ENCODE measurements around the gene P2RX3.

P2RX3 gene

GRCh38 chr11:57376095-57377090 is 38.2 kb downstream of the P2RX3 start:
- no peak for DNase-seq

DNA sequence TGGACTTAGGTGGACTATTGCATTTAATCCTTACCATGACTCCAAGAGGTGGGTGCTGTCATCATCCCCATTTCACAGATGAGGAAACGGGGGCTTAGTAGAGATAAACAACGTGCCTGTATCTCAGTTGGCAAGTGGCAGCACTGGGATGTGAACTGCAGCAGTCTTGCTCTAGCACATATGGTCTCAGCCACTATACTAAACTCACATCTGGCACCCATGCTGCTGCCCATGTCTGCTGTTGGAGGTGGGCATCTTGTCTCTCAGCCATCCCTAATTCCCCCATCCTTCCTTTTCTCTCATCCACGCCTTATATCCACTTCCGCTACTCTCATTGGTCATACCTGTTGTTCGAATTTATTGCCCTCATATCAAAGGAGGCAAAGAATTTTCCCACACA is 39.0 kb downstream of the P2RX3 start:
- DNase-seq, result no peak

- DNase-seq, result no peak
Measured at GRCh38 chr11:57378186-57378585, 40.0 kb downstream of the P2RX3 start.

- DNase-seq, result no peak
Measured at GRCh38 chr11:57379732-57380131, 41.6 kb downstream of the P2RX3 start.

DNA sequence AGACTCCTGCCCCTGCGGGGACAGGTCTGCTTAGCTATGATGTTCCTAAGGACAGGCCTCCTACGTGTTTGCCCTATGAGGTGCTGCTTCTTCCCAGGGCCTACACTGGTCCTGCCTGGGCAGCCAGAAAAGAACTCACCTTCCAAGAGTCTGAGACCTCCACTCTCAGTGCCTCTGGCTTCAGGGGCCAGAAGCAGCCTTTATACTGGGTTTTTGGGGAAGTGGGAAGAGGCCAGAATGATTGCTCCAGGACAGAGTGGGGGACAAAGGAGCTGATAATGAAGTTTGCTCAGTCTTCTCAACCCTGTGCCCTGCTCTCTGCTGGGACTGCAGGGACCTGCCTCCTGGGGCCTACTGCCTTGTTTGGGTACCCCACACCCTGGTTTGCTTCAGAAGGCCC is 42.8 kb downstream of the P2RX3 start, which contains the start of gene PRG3:
Gene PRG3 (minus strand): TSS at position 176 of the 400 bp plus-strand sequence. CDS start 442 bp downstream, outside the sequence.
- no peak for DNase-seq

GRCh38 chr11:57386178-57386940 is 48.2 kb downstream of the P2RX3 start:
- DNase-seq, result no peak

- DNase-seq, result no peak
Measured at GRCh38 chr11:57387289-57388030, 49.3 kb downstream of the P2RX3 start.

DNA sequence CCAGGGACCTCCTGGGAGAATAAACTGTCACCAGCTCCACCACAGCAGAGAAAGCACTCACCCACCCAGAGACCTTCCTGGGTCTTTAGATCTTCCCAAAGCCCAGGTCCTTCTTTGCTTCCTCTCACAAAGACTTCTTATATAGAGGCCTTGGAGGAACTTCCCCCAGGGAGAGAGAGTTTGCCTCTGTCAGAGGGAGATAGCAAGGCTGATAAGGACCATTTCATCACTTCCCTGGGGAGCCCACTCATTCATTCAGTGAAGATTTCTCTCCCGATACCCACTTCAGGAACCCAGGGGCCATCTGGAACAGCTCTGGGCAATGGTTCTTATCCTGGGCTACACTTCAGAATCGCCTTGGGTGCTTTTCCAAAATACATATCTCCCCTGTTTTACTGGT is 52.4 kb downstream of the P2RX3 start, which contains the start of gene PRG2:
Gene PRG2 (minus strand): TSS at position 116 of the 400 bp plus-strand sequence. CDS start 706 bp downstream, outside the sequence.
- no peak for DNase-seq

DNA sequence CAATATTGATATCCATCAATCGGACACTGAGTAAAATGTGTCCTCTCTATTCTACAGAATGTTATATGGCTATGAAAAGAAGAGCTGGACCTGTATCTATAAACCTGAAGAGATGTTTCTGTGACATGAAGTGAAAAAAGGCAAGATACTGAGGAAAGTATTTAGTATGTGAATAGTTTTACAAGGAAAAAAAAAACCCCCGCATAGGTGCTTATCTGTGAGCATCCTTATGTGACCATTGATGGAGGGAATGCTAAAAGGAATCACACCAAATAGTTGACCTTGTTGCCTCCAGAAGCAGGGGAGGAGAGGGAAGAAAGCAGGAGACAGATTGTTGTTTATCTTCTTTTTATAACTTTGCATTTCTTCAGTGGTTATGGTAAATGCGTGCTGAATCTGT is 53.0 kb downstream of the P2RX3 start:
- DNase-seq, result no peak

DNA sequence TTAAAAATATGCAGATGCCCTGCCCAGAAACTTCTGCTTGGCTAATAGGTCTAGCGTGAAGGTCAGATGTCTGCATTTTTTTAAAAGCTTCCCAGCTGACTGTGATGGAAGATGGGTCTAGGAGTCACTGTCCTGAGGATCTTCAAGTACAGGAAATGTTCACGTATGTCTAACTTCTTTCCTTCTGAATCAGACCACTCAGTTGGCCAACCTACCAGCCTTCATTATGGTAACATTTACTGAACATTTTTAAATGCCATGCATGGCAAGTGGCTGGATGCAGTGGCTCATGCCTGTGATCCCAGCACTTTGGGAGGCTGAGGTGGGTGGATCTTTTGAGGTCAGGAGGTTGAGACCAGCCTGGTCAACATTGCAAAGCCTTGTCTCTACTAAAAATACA is 53.4 kb downstream of the P2RX3 start:
- no peak for DNase-seq

DNA sequence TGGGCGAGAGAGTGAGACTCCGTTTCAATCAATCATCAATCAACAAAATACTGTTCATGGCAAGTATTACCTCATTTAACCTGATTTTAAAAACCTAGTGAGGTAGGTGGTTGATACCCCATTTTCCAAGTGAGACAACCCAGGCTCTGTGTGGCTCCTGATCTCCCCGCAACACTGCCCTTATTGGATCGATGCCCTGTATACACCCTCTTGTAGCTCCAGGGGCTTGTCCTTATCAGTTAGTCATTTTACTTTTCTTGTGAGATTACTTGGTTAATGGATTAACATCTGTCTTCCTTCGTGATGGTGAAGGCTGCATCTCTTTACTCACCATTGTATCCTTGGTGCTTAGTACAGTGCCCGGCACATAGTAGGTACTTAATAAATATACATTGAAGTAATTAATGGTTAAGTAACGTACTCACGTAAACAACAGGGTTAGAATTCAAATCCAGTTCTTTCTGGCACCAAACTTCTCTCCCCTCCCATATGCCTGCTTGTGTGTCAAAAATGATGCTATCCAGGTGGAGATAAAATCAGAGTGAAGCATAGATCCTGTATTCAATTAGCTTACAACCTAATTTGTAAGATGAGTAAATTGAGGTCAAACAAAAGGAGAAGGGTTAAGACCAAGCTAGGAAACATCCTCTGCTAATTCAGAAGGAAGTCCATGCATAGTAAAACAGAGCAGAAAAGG is 54.1 kb downstream of the P2RX3 start:
- no peak for DNase-seq

DNA sequence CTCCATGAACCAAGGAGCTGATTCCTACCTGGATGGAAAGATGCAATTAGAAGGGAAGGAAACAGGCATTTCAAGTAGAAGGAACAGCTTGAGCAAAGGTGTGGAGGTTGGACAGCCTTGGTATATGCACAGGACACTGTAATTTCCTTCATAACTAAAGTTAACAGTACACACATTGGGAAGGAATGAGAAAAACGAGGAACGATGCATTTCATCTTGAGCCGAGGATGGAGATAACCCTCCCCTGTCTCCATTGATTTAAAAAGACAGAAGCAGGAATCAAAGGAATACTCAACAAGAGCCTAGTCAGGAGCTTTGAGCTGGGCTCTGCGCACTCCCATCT is 54.6 kb downstream of the P2RX3 start:
- DNase-seq, result no peak

DNA sequence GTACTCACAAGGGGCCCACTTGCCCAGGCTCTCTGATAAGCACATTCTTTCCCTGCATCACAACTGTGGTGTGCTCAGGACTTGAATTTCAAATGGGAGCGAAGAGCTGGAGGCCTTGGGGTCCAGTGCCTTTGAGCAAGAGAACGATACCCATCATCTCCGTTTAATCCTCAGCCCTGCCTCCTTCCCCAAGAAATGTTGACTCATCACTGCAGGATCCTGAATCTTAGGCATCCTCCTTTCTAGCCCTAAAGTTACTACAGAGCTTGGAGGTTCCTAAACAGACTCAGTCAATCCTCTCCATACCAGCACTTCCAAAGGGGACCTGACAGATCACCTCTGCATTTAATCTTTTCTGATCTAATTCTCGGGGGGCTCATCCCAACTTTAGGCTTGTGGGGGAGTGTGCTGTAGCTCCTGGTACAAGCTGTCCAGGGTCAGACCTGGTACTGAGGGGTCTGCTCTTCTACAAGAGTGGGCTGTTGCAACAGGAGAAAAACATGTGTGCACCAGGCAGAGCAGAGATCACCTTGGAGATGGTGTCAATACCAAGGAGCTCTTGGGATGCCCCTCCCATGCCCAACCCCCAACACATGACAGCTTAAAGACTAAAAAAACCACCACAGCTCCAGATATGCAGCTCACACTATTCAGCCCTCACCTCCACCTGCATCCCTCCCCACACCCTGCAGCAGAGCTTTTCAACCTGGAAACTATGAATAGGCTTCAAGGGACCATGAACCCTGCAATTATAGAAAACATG is 56.2 kb downstream of the P2RX3 start:
- no peak for DNase-seq

GRCh38 chr11:57395905-57396623 is 57.9 kb downstream of the P2RX3 start:
- no peak for DNase-seq

DNA sequence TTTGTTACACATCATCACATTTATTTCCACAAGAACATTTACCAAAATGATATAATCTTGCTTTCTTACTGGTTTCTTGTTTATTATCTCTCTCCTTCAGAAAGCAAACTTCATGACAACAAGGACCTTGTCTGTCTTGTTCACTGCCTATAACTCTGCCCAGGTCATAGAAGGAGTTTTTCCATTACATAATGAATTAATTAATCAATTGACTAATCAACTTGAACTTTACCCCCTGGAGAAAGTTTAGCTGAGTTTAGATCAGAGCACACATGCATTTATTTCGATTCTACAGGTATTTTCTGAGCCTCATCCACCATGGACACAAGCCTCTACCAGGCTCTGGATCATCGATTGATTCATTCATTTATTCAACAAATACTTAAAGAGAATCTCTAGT is 58.6 kb downstream of the P2RX3 start:
- no peak for DNase-seq

DNA sequence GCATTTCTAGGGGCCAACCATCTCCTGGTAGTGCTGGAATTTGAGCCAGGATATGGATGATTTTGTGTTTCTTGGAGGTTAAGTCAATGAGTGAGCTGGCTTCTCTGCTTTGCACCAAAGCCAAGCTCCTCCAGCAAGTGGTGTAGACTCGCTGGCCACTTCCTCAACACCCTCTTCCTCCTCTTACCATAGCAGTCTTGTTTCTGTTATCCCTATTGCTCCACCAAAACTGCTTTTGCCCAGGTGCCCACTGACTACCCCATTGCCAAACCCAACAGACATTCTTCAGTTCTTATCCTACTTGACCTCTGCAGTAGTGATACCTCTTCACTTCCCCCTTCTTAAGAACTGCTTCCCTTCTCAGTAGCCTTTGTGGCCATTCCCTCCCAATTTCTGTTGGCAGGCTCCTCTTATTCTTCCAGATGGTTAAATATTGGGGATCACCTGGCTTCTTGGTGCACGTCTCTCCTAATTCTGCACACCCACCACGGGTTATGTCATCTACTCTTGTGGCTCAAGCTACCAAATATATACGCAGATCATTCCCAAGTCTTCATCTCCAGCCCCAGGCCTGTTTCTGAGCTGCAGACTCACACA is 59.3 kb downstream of the P2RX3 start:
- DNase-seq, result no peak

DNA sequence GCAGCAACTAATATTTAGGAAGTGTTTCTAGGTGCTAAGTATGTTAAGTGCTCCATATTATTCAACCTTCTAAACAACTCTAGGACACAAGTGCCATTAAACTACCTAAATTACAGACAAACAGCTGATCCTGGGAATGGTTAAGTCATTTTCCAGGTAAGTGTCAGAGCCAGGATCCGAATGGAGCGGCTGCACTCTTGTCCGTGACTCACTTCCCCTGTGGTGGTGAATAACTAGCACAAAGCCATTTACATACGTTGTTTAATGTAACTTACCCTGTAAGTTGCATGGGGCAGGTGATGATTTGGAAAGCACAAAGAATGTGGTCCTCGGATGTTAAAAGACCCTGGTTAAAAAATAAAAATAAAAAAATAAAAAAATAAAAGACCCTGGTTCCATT is 61.1 kb downstream of the P2RX3 start:
- DNase-seq, result no peak

DNA sequence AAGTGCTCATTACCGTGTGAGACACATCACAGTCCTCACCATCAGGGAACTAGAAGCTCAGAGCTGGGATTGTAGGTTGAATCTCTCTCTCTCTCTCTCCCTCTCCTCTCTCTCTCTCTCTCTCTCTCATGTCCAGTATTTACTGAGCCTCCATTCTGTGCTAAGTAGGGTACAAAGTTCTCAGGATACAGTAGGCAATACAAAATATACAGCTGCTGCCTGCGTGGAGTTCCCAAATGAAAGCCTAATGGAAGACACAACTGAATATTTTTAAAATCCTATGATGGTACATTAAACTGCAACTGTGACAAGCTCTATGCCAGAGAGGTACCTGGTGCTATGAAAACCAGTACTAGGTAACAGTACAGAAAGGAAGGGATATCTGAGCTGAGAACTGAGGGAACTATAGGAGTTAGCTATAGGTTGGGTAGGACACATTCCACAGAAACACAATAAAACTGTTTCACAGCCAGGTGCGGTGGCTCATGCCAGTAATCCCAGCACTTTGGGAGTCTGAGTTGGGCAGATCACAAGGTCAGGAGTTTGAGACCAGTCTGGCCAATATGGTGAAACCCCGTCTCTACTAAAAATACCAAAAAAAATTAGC is 61.9 kb downstream of the P2RX3 start:
- DNase-seq, result no peak

- no peak for DNase-seq
Measured at GRCh38 chr11:57402188-57403002, 64.2 kb downstream of the P2RX3 start.
